AG20443 (cell line): ENCODE data around the gene FOXA2.
"Not testable (repeated sequence)": the region's sequence is repeated elsewhere in the genome, so short reads cannot be mapped to it uniquely, and the experiment has no call there.

ENCODE experiments used
- DNase-seq: peaks from one replicate; pipeline ENCODE4 v3.0.0; 2012; ENCODE audit warnings: low spot score, mixed read lengths

FOXA2 gene

DNA sequence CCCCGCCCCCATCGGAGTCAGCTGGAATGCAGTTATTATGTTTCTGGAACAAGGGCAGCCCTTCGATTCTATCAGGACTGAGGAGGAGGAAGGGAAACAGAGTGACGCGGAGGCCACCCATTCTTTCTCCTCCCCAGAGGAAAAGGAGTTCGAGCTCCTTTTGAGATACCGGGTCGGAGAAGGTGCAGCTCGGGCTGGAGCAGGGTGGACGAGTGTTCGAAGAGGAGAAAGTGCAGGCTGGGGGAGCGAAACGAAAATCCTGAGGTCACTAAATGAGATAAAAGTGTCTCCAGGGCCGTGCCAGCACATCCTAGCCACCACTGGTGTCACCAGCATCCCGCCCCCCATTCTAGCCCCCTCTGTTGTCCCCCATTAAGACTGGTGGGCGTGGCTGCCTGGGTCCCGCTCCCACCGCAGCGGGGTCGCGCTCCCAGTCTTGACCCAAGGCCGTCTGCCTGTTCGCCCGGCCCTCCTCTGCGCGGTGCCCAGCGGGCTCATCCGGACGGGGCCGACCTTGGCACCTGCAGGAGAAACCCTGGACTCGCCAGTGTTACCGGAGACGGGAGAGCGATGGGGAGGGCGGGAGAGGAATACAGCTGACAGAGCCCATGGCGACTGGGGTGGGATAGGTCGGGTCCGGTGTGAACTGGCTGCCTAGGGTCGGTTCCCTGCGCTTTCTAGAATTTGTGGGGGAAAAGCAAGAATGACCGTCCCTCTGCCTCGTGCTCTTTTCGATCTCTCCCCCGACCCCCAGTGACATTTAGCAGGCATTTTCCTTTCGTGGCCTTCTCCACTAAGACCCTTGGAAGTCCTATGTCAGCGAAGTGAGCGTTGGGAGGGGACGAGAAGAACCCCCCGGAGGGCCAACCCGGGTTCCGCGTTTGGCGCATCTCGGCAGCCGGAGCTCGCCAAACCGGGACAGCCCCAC, 16.2 kb downstream of the FOXA2 start:
- no peak for DNase-seq

DNA sequence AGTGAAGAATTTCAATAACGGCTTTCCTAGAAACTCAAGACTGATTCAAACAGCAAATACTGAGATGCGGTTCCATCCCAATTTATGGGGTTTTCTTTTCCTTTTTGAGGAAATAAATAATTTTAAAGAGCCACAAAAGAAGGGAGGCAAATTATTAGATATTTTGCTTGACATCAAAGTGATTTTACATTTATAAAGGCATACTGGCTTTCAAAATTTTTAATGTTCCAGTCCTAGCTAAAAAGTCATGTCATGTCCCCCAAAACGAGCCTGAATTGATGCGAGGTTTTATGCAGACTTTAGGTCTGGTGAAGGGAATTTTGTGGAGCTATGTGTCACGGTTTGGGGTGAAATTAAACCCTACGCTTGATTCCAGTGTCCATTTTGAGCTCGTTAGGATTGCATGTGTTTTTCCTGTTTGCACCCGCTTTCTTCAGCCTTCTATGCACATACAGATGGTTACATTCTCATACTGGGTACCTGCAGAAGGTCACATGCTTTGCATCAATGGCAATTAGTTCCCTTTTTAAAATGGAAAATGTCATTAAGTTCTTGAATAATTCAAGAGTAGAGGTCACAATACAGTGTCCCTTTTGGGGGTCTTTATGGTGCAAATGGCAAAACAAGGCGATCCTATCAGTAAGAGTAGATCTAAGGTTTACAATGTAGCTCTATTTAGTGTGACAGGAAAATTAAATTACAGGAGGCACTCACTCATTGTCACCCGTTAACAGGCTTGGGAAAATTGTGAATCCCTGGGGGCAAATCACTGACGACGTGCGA, 17.3 kb downstream of the FOXA2 start:
- DNase-seq = no peak

- no peak for DNase-seq
These were observed 21.1 kb downstream of the FOXA2 start for GRCh38 chr20:22563062-22563965.

- DNase-seq = no peak
These were observed 21.8 kb downstream of the FOXA2 start for GRCh38 chr20:22562620-22563019.

- DNase-seq = no peak
These were observed 22.3 kb downstream of the FOXA2 start for GRCh38 chr20:22561965-22562577.

- no peak for DNase-seq
These were observed 23.6 kb downstream of the FOXA2 start for GRCh38 chr20:22560817-22561216.

GRCh38 chr20:22559711-22560318, 24.6 kb downstream of the FOXA2 start:
- no peak for DNase-seq

DNA sequence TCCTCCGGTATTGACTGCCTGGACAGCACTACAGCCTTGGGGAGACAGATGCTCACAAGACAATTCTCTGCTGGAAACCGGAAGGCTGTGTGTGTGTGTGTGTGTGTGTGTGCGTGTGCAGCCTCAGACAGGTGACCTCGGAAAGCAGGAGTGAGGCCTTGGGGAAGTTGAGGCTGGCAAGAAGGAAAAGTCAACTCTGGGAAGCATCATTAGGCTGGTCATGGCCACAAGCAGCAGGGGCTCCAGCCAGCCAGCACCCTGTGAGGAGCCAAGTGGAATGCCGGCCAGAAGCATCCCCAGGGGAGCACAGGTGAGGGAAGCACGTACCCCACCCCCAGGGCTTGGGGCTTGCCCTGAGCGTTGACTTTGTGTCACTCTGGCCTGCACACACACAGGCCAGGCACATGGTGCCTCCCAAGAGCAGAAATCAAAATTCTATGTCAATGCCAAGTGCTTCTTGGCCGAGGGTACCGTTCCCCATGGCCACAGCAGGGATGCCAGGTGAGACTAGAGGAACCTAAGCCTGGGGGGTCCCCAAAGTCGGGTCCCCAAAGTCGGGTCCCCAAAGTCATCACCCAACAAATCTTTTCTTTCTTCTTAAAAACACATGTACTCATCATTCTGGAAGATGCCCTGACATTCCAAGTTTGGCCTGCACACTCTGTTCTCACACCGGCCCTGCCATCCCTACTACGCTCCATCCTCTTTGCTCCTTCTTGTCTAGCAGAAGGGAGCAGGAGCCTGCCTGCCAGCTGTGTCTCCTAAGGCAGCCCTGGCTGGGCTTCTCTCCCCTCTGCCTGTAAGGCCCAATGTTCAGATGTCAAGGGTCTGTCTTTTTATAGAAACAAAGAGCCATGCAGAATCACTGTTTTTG, 26.7 kb downstream of the FOXA2 start:
- no peak for DNase-seq

- no peak for DNase-seq
These were observed 27.8 kb downstream of the FOXA2 start for GRCh38 chr20:22556565-22557056.

DNA sequence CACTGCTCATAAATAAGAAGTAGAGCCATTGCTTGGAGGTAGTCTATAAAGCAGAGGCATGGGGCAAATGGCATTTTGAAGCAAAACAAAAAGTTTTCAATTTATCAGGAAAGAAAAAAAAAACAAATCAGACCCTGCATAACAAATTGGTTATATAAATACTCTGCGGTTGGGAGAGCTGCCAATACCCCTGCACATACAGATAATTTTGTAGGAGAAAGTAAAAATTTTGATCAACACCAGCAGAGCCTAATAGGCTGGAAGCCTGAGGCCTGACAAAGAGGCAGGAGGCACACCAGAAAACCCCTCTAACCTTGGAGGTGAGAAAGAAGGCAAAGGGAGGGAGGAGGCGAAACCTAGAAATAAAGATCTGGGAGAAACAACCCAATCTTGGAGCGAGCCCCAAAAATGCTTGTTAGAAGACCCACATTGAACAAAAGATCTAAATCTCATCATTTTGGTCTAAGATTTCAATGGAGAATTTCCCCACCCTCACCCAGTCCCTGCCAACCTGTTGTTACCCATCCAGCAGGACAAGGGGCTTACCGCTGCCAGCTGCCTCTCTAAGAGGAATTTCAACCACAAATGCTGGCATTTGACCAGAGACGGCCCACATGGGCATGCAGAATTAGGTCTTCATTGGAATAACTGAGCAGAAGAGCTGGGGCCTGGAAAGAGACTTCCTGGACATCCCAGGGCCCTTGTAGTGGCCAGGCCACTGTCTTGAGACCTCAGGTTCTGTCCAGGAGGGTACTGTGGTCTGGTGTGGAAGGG, 28.4 kb downstream of the FOXA2 start:
- no peak for DNase-seq

DNA sequence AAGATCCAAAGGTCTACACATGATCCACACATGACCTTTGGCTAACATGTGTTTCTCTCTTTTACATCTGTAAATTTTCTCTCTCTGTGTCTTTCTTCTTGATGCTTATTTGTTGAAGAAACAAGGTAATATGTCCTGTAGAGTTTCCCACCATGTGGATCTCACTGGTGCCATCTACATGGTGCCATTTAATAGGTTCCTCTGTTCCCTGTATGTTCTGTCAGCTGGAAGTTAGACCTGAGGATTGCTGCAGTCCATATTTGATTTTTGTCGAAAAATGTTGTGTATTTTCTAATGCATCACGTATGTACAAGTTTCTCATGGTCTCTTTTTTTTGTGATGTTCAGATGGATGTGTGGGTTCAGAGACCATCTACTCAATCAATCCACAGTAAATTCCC, 30.0 kb downstream of the FOXA2 start:
- DNase-seq = no peak

DNA sequence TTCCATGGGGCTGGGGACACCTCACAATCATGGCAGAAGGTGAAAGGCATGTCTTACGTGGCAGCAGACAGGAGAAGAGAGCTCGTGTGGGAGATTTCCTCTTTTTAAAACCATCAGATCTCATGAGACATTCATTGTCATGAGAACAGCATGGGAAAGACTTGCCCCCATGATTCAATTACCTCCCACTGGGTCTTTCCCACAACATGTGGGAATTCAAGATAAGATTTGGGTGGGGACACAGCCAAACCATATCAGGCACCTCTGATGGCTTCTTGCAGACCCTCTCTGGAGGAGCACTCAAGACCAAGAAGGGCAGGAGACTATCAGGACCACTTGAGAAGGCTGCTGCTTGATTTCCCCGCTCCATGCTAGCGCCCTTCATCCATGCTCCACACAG, 33.9 kb downstream of the FOXA2 start:
- not testable (repeated sequence) for DNase-seq

- DNase-seq = no peak
These were observed 36.3 kb downstream of the FOXA2 start for GRCh38 chr20:22548040-22548439.

DNA sequence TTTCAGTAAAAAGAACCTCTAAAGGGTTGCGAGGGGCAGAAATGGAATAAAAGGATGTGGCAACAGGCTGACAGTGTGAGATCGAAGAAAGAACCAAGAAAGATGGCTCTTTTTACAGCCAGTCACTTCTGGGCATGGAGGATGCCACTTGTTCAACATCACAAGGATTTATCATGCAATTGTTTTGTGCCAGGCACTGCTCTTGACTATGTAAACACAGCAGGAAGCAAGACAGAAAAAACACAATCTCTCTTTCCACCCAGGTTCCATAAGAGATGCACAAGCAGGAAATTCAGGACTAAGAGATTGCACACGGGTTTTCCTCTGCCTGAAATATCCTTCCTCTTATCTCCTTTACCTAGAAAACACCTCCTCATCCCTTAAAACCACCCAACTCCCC, 38.0 kb downstream of the FOXA2 start:
- DNase-seq = no peak

- DNase-seq = no peak
These were observed 39.3 kb downstream of the FOXA2 start for GRCh38 chr20:22545045-22545444.

- no peak for DNase-seq
These were observed 39.9 kb downstream of the FOXA2 start for GRCh38 chr20:22544462-22544861.

GRCh38 chr20:22542427-22542826, 41.9 kb downstream of the FOXA2 start:
- DNase-seq = no peak

DNA sequence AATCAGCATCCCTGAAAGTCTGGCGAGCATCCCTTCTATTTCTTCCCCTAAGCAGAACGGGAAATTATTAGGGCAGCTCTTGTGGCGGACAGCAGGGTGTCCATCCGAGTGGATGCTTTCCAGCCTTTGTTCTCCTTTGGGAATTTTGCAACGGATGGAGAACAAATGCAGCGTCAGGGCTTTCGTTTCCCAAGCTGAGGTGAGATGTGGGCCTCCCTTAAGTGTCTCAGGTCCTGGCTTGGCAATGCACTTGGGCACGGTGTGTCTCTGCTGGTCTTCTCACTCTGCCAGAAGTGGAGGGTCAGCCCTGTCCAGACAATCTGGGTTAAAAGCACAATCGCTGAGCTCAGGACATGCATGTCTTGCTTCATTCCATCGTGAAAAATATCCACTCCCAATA, 43.5 kb downstream of the FOXA2 start:
- DNase-seq = no peak
